NCI-H526 treated with DMSO at 0.1 percent for 48 hours (cell line): Measurements from ENCODE around the gene OGT.

Experiments
- DNase-seq: peaks from one replicate; lab custom pipeline; 2025; lab: John Stamatoyannopoulos, UW

The OGT gene

DNA sequence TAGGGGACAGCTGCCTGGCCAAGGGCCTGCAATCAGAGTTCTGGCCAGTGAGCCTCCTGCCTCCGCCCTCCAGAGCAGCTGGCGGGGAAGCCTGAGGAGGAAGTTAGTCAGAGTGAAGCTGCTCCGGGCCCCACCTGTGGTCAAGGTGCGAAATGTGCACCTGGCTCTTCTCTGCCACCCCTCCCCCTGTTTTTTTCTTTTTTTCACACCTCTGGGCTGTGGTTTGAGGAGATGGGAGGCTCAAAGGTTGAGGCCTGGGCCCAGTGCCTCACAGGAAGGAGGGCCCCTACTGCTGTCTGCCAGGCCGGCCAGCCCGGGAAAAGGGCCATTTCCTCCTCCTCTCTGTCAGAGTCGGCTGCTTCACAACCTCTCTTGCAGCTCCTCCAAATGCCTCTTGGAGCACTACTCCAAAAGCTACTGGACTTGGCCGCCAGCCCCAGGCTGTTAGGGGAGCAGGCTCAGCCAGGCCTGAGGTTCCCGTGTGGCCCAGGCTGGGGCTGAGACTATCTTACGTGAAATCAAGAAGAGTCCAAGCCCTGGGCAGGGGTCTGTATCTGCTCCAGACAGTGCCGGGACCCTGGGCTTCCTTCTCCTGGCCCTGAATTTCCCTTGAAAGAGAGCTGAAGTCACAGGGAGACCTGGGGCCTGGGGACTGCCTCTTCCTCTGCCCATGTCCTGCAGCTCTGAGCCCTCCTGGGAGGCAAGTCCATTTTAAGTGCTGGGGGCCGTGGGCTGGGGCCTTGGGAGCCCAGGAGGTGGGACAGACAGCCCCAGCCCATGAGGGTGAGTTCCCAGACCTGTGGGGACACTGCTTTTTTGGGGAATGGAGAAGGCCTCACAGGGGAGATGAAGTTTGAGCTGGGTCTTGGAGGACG, 89.9 kb downstream of the OGT start:
- no peak for DNase-seq

DNA sequence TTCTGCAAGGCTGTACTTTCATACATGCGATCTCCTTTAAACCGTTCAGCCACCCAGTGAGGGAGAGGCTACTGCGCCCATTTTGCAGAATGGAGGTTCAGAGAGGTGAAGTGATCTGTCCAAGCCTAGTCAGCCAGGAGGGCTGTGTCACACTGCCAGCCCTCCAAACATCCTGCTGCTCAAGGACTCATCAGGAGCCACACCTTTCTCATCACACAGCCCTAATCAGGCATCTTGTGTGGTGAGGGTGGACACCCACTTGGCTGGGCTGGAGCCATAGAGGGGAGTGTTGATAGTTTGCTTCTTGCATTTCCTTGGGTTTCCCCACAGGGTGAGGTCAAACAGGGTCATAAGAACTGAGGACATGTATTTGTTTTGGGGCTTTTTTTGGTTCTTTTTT, 90.8 kb downstream of the OGT start:
- no peak for DNase-seq

DNA sequence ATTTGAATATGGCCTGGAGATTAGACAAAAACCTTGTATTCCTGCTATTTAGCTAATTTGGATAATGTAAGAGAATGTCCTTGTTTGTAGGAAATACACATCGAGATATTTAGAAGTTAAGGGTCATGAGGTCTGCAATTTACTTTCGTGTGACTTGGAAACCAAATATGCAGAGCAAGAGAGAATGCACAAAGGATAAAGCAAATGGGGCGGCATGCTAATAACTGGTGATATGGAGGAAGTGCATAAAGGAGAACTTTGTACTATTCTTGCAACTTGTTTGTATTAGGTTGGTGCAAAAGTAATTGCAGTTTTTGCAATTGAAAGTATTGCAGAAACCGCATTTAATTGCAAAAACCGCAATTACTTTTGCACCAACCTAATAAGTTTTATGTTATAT, 92.6 kb downstream of the OGT start:
- no peak for DNase-seq
